Posterior vena cava (tissue), 2 donors: ENCODE results near the gene GIT2. TPM values are rescaled to one million over a fixed set of nuclear protein-coding genes. Genes with fewer than 3 reads are reported as not detected.
A peak's percentile ranks its signal among the peaks of the same experiment; 100 is the strongest.

Experiments
- DNase-seq: peaks from one replicate; pipeline ENCODE4 v3.0.0-alpha.2; 2020; ENCODE audit warnings: low spot score
- intact Hi-C, 2 donors: fragments of 100-400 bp; cut with DNase I; formaldehyde crosslinking; loops; one replicate each; pipeline versions ENCODE4 v1.14.1 to v1.14.2; 2022 to 2023
- total RNA-seq, 2 donors: library from RNA; stranded (reverse); fragmentation: NEBNext Ultra II Directional; extraction: Animal tissue kit (Norgen Biotek cat#: 25700); gene quantifications; one replicate each; pipeline ENCODE4 v1.2.1, GENCODE V29; 2021
- donor health status: DM: yes; HTN: yes; CAD: no.
- donor health status: DM: yes; HTN: yes; CAD: no.

The GIT2 gene
- total RNA-seq, 2 donors from 2014 or later = 44.9 to 48.0 TPM

DNA sequence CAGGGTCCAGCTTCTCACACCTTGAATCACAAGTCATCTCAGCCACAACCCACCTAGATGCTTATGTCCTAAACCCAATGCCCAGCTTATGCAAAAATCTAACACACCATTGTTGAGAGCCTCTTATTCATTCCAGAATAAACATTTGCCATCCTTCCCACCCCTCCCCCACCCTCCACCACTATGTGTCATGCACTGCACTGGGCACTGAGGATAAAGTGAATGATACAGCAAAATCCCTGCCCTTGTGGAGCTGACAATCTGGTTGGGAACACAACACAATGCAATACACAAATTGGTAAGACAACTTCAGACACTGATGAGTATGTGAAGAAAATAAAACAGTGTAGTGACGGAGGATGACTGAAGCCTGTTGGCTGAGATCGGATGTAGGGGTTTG, 114.4 kb downstream of the GIT2 start:
- intact Hi-C loops = loop anchor here in 1 of 2 donors (10.0 kb wide), 1 partner anchor 77 kb away; no protein-coding TSS in a partner anchor

GRCh38 chr12:109880938-109881337, 115.2 kb downstream of the GIT2 start:
- intact Hi-C loops = loop anchor here in 1 of 2 donors (10.0 kb wide), 1 partner anchor 76 kb away; no protein-coding TSS in a partner anchor
- DNase-seq = no peak

More for the DNA sequence above, 114.4 kb downstream of the GIT2 start:
- no peak for DNase-seq

DNA sequence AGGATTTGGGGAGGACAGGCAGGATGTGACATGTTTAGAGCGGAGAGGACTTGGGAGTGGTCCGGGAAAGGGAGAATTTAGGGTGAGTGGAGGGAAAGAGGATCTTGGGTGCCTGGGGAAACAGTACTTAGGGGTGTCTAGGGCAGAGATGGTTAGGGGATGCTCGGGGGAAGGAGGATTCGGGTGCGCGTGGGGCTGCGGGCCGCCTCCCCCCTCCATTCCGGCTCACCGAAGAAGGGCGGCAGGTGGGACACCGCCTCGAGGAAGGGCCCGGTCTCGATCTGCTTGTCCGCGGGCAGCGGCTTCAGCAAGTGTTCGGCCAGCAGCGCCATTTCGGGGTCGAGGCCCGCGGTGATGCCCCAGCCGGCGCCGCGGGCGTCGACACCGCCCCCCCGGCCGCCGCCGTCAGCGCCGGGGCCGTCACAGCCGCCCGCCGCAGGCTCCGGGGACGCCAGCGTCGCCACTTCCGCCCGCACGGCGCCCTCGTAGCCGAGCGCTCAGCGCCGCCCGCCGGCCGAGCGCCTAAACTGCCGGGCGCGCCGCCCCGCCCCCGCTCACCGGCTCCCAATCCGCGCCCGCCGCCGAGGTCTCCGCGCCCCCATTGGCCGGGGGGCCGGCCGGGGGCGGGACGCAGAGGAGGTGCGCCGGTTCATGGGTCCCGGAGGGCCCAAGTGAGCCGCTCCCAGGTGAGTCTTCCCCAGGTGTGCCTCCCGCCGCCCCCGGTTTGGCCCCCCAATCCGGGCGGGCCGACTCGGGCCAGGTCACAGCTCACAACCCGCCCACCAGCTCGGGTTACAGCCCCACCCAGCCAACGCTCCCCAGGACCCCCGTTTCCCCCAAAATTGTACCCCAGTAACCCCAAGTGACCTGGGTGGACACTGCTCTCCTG, 115.9 kb downstream of the GIT2 start, which contains the start of gene GLTP:
GLTP (minus strand) TSS at position 499 of the 889 bp plus-strand sequence; CDS start at position 332, 167 bp downstream.
- peak; percentile 95 for DNase-seq
- intact Hi-C loops = loop anchor here in 1 of 2 donors (10.0 kb wide), 1 partner anchor 75 kb away; no protein-coding TSS in a partner anchor

Other genes with a start within 250 kb of the GIT2 start
- 1 to 10 TPM; 1.1 to 2.0 TPM for gene TRPV4, start 163.0 kb downstream of the GIT2 start, total RNA-seq
- 10 to 100 TPM; 34.9 to 36.4 TPM for gene GLTP, start 115.8 kb downstream of the GIT2 start, total RNA-seq
- gene TCHP, start 96.1 kb downstream of the GIT2 start, total RNA-seq = 10 to 100 TPM in 1 of 2 donors, 1 to 10 TPM in 1; 9.3 to 13.8 TPM
- gene ANKRD13A, start 3.1 kb upstream of the GIT2 start, total RNA-seq = 10 to 100 TPM; 54.0 to 55.2 TPM
- 1 to 10 TPM; 6.7 to 9.2 TPM for gene C12orf76, start 52.2 kb upstream of the GIT2 start, total RNA-seq
- 10 to 100 TPM; 15.0 to 19.2 TPM for gene IFT81, start 128.0 kb upstream of the GIT2 start, total RNA-seq